MM.1S (cell line): ENCODE data around the gene BCR.

ENCODE experiments used
- EZH2phosphoT487 ChIP-seq: fragments of 300-600 bp; sonication (generic); IDR thresholded peaks from 2 replicates; pipeline ENCODE4 v1.6.1; 2018; ENCODE audit warnings: antibody characterized with exemption, low read length
- TF ChIP-seq, protein P1 (sequence below): fragments of 300-600 bp; sonication (generic); IDR thresholded peaks from 2 replicates; pipeline ENCODE4 v1.5.1; 2016; ENCODE audit warnings: antibody characterized with exemption, low read length, mixed read lengths

DNA sequence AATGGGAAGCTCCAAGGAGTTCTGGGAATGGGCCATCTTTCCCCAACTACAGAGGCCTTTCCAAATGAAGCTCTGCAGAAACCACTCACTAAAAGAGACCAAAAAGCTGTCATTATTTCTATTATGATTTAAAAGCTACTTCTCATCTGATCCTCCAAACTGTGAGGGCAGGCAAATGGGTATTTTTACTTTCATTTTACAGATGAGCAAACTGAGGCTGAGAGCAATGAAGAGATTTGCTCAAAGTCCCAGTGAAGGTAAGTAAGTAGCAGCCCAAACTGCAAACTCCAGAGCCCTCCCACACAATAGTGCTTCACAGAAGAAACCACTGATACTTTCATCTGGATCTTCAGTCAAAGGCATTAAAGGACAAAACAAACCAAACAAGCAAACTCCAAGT is 39.9 kb upstream of the BCR start:
- TF ChIP-seq, protein P1, sequence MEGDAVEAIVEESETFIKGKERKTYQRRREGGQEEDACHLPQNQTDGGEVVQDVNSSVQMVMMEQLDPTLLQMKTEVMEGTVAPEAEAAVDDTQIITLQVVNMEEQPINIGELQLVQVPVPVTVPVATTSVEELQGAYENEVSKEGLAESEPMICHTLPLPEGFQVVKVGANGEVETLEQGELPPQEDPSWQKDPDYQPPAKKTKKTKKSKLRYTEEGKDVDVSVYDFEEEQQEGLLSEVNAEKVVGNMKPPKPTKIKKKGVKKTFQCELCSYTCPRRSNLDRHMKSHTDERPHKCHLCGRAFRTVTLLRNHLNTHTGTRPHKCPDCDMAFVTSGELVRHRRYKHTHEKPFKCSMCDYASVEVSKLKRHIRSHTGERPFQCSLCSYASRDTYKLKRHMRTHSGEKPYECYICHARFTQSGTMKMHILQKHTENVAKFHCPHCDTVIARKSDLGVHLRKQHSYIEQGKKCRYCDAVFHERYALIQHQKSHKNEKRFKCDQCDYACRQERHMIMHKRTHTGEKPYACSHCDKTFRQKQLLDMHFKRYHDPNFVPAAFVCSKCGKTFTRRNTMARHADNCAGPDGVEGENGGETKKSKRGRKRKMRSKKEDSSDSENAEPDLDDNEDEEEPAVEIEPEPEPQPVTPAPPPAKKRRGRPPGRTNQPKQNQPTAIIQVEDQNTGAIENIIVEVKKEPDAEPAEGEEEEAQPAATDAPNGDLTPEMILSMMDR = no peak
- TF ChIP-seq EZH2phosphoT487 = no peak
